Measurements from ENCODE around the gene OR2A7. TPM values are rescaled to one million over a fixed set of nuclear protein-coding genes. Genes with fewer than 3 reads are reported as not detected.
"Not testable (repeated sequence)": the region's sequence is repeated elsewhere in the genome, so short reads cannot be mapped to it uniquely, and the experiment has no call there.

The OR2A7 gene
- total RNA-seq, 6 experiments from 2014 or later, result 1.5 to 5.6 (median 3.5) TPM

GRCh38 chr7:144256112-144256511 is 8.5 kb downstream of the OR2A7 start:
- 83% methylated on average over 2 of the region's 3 CpGs for WGBS (ENCODE audit: insufficient coverage, low coverage, low lambda C conversion rate, missing lambda C conversion rate)
- H3K4me1 ChIP-seq, result no peaks in the 10 kb centered on the region
- H3K27ac ChIP-seq, result no peak overlapping the region
- H3K36me3 ChIP-seq, result no peaks in the 10 kb centered on the region
- H3K4me3 ChIP-seq, result no peak overlapping the region
- TF ChIP-seq CTCF (IDR thresholded peaks at IDR 0.05) (no peak), POLR2A (IDR thresholded peaks at IDR 0.05) (no peak)
- DNase-seq (no peak), ATAC-seq (peak; percentile 26 to 53 (median 44))
- H3K9me3 ChIP-seq, result no peaks in the 10 kb centered on the region
- H3K27me3 ChIP-seq, result no peaks in the 10 kb centered on the region
- intact Hi-C loops (cut with DNase I), result no loop called here

- WGBS (ENCODE audit: insufficient coverage, low coverage, low lambda C conversion rate, missing lambda C conversion rate), result 74% methylated on average over 5 of the region's 5 CpGs
- DNase-seq, result peak in 1 of 3 donors; percentile 27
- intact Hi-C loops (cut with DNase I), result no loop called here
These were observed 9.1 kb downstream of the OR2A7 start for GRCh38 chr7:144255471-144255897.

GRCh38 chr7:144252307-144252706 is 12.3 kb downstream of the OR2A7 start:
- WGBS (ENCODE audit: insufficient coverage, low coverage, low lambda C conversion rate, missing lambda C conversion rate), result no CpG with 5 or more reads among the region's 4 CpGs
- intact Hi-C loops (cut with DNase I); H3K4me3 ChIP-seq; H3K36me3 ChIP-seq; DNase-seq; H3K4me1 ChIP-seq; H3K9me3 ChIP-seq; H3K27me3 ChIP-seq; ATAC-seq; H3K27ac ChIP-seq: not testable (repeated sequence)

More at GRCh38 chr7:144255471-144255897, 9.1 kb downstream of the OR2A7 start:
- Histone ChIP-seq H3K4me1 (no peaks in the 10 kb centered on the region), H3K27ac (no peak overlapping the region), H3K4me3 (no peak overlapping the region), H3K27me3 (no peaks in the 10 kb centered on the region), H3K36me3 (no peaks in the 10 kb centered on the region), H3K9me3 (no peaks in the 10 kb centered on the region)
- ATAC-seq, result no peak
- TF ChIP-seq CTCF (IDR thresholded peaks at IDR 0.05), result no peak
- TF ChIP-seq POLR2A (IDR thresholded peaks at IDR 0.05), result no peak

GRCh38 chr7:144247674-144248330 is 16.8 kb downstream of the OR2A7 start:
- intact Hi-C loops (cut with DNase I); DNase-seq; H3K4me3 ChIP-seq; H3K36me3 ChIP-seq; H3K27me3 ChIP-seq; ATAC-seq; H3K27ac ChIP-seq; H3K9me3 ChIP-seq; H3K4me1 ChIP-seq: not testable (repeated sequence)
- no CpG with 5 or more reads among the region's 1 CpG for WGBS (ENCODE audit: insufficient coverage, low coverage, low lambda C conversion rate, missing lambda C conversion rate)

- DNase-seq; H3K27me3 ChIP-seq; H3K9me3 ChIP-seq; intact Hi-C loops (cut with DNase I); H3K4me3 ChIP-seq; ATAC-seq; H3K27ac ChIP-seq; H3K4me1 ChIP-seq; H3K36me3 ChIP-seq: not testable (repeated sequence)
- WGBS (ENCODE audit: insufficient coverage, low coverage, low lambda C conversion rate, missing lambda C conversion rate), result no CpG with 5 or more reads among the region's 5 CpGs
These were observed 17.6 kb downstream of the OR2A7 start for GRCh38 chr7:144246967-144247366.

GRCh38 chr7:144245372-144245771 is 19.2 kb downstream of the OR2A7 start:
- H3K27me3 ChIP-seq; H3K27ac ChIP-seq; ATAC-seq; intact Hi-C loops (cut with DNase I); H3K4me3 ChIP-seq; H3K36me3 ChIP-seq; DNase-seq; H3K4me1 ChIP-seq; H3K9me3 ChIP-seq: not testable (repeated sequence)
- no CpG with 5 or more reads among the region's 2 CpGs for WGBS (ENCODE audit: insufficient coverage, low coverage, low lambda C conversion rate, missing lambda C conversion rate)

- H3K9me3 ChIP-seq; intact Hi-C loops (cut with DNase I); ATAC-seq; DNase-seq; H3K4me3 ChIP-seq; H3K27ac ChIP-seq; H3K27me3 ChIP-seq; H3K36me3 ChIP-seq; H3K4me1 ChIP-seq: not testable (repeated sequence)
- 86% methylated on average over 1 of the region's 2 CpGs for WGBS (ENCODE audit: insufficient coverage, low coverage, low lambda C conversion rate, missing lambda C conversion rate)
These were observed 25.2 kb downstream of the OR2A7 start, which contains the start of gene OR2A42 for GRCh38 chr7:144239365-144239764. TSS of gene OR2A42 (minus strand) at chr7:144239605. CDS start at chr7:144232843, 6,762 bp downstream.

GRCh38 chr7:144238530-144239082 is 26.0 kb downstream of the OR2A7 start:
- H3K4me1 ChIP-seq; ATAC-seq; DNase-seq; H3K9me3 ChIP-seq; H3K36me3 ChIP-seq; H3K27ac ChIP-seq; H3K27me3 ChIP-seq; H3K4me3 ChIP-seq; intact Hi-C loops (cut with DNase I): not testable (repeated sequence)
- 81% methylated on average over 2 of the region's 2 CpGs for WGBS (ENCODE audit: insufficient coverage, low coverage, low lambda C conversion rate, missing lambda C conversion rate)

GRCh38 chr7:144233039-144233438 is 31.6 kb downstream of the OR2A7 start:
- DNase-seq; H3K9me3 ChIP-seq; intact Hi-C loops (cut with DNase I); H3K36me3 ChIP-seq; H3K4me3 ChIP-seq; H3K27ac ChIP-seq; H3K4me1 ChIP-seq; H3K27me3 ChIP-seq: not testable (repeated sequence)
- WGBS (ENCODE audit: insufficient coverage, low coverage, low lambda C conversion rate, missing lambda C conversion rate), result 67% methylated on average over 1 of the region's 1 CpG
- ATAC-seq, result peak in 3 of 4 donors; percentile 53 to 58 (median 56)
